KBM-7 (cell line): Measurements from ENCODE around the gene OR8B4.
A peak's percentile ranks its signal among the peaks of the same experiment; 100 is the strongest.
"Not testable (repeated sequence)": the region's sequence is repeated elsewhere in the genome, so short reads cannot be mapped to it uniquely, and the experiment has no call there.

Experiments used
- DNase-seq: peaks from one replicate; pipeline ENCODE4 v3.0.0-alpha.2; 2015
- in situ Hi-C: fragments of 300-500 bp; cut with MboI; formaldehyde crosslinking; loops from 2 replicates; pipeline ENCODE4 v1.14.3; 2020; ENCODE audit warnings: low sequenced_read_pairs, low pct_unique_long_range_greater_than_20kb, mixed read lengths

Gene OR8B4, protein sequence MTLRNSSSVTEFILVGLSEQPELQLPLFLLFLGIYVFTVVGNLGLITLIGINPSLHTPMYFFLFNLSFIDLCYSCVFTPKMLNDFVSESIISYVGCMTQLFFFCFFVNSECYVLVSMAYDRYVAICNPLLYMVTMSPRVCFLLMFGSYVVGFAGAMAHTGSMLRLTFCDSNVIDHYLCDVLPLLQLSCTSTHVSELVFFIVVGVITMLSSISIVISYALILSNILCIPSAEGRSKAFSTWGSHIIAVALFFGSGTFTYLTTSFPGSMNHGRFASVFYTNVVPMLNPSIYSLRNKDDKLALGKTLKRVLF

DNA sequence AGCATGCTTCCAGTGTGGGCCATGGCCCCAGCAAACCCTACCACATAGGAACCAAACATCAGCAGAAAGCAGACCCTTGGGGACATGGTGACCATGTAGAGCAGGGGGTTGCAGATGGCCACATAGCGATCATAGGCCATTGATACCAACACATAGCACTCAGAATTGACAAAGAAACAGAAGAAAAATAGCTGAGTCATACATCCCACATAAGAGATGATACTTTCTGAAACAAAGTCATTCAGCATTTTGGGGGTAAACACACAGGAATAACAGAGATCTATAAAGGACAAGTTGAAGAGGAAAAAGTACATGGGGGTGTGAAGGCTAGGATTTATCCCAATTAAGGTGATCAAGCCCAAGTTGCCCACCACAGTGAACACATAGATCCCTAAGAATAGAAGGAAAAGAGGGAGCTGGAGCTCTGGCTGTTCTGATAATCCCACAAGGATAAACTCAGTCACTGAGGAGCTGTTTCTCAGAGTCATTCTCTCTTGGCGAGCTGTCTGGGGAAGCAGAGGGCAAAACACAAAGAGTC lies at the start of gene OR8B4:
Gene OR8B4, minus strand, starts transcription at position 488 of the 538 bp plus-strand sequence. Its CDS starts 0 bp downstream, at position 488.
- in situ Hi-C loops, result no loop called here
- no peak for DNase-seq

DNA sequence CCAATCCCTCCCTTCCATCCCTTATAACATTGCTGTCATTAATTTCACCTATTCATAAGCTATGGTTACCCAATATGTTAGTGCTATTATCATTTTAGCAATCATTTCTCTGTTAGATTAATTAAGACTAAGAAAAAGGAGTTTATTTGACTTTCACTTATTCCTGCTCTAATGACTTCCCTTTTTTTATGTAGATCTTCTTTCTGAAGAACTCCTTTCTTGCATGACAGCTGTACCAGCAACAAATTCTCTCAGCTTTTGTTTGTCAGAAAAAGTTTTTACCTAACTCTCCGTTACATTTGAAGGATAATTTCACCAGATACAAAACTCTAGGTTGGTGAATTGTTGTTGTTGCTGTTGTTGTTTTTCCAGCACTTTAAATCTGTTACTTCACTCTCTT lies 49.4 kb upstream of the OR8B4 start:
- in situ Hi-C loops, result no loop called here
- DNase-seq, result no peak

DNA sequence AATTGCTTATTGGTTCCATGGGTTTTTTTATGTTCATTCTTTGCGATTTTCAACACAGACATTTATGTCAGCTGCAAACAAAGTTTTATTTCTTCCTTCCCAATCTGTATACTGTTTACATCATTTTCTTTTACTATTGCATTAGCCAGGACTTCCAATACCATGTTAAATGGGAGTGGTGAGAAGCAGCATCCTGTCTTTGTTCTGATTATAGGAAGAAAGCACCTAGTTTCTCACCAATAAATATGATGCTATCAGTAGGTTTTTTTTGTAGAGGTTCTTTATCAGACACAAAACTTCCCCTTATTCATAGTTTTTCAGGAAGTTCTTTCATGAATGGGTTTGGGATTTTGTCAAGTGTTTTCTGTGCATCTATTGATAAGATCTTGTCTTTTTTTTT lies 48.8 kb upstream of the OR8B4 start:
- no peak for DNase-seq
- in situ Hi-C loops, result no loop called here

DNA sequence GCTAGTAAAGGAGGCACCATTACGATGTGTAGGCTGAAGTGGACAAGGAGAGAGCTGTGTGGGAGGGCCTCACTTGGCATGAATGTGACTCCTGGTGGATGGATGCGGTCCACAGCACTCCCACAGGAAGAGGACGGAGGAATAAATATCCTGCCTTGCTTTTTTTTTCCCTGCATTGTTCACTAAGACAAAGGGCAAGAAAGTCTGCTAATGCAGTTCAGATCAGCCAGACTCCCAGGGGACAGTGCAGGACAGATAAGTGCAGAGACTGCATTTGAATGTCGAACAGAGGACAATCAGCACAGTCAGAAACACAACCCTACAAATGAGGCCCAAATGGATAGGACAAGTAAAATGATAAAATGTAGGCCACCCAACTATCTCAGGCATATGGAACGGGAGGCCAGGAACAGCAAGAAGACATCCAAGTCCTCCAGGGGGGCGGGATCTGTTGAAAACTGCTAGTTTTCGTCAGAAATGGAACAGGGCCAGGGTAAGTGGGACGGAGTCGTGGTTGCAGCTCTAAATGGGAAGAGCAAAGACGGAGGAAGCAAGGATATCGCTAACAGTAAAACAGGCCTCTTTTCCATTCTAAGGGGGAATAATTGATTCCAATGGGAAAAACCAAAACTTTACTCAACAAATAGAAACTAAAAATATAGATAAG lies 46.0 kb upstream of the OR8B4 start:
- in situ Hi-C loops, result no loop called here
- no peak for DNase-seq

DNA sequence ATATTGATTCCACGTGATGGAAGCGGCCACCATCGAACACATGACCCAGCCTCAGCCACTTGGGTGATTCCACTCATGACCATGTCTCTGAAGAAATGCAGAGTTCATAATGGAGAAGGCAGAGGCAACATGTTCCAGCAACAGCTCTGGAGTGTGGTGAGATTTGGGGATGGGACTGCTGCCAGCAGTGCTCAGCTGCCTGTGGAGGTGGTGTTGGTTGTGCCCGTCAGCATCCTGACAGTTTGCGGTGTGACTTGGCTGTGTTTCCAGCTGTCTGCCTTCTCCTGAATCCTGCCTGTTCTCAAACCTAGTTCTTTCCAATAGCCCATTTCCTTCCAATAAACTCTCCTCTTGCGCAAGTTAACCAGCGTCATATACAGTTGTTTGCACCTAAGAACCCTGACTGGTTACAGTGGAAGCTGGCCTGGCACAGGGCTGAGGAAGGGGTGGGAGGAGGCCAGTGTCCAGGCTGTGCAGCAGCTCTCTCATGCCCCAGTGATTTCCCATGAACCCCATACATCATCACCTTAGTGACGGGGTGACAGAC lies 42.8 kb upstream of the OR8B4 start:
- no peak for DNase-seq
- in situ Hi-C loops, result no loop called here

DNA sequence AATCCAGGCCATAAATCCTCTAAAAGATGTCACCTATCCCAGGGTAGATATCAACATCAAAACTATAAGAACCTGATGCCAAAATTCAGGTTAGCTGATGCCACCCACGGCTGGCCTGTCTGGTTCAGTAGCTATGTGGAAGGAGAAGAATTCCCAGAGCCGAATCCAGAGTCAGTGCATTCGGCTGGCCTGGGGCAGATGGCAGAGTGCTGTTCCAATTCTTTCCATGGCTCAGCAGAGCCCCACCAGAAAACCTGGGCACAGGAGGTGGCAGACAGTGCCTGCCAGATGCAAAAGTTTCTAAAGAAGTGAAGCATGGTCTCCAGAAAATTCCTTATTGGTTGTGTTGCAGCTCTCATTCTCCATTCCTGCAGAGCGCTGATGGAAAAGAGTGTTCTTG lies 40.7 kb upstream of the OR8B4 start:
- no peak for DNase-seq
- in situ Hi-C loops, result no loop called here

DNA sequence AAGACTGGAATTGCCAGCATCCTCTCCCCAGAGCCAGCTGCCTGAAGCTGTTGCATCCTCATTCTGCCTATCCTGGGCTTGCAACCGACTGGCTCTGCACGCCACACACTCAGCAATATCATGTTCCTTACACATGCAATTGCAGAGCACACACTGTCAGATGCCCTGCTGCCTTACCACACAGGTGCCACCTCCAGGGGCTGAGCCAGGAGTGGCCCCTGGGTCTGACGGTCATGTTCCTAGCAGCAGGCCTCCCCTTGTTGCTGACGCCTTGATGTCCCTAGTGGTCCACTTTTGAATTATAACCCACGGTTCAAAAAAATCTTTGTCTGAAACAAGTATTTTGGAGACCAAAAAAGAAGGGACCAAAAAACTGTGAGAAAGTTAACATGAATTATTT lies 39.3 kb upstream of the OR8B4 start:
- DNase-seq, result no peak
- in situ Hi-C loops, result no loop called here

DNA sequence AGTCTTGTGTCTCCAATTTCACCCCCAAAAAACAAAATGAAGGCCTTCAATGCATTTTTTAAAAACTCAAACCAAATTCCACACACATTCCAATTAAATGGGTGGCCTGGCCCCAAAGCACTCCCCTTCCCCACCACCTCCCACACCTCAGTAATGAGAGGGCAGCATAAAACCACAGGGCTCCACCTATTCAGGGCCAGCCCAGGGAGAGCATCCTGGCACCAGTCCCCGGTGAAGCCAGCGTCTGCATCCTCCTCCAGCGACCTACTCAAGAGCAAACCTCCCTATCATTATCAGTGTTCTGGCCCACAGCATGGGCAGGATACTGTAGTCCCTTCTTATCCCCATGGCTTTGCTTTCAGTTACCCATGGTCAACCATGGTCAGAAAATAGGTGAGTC lies 38.7 kb upstream of the OR8B4 start:
- DNase-seq, result no peak
- in situ Hi-C loops, result no loop called here

DNA sequence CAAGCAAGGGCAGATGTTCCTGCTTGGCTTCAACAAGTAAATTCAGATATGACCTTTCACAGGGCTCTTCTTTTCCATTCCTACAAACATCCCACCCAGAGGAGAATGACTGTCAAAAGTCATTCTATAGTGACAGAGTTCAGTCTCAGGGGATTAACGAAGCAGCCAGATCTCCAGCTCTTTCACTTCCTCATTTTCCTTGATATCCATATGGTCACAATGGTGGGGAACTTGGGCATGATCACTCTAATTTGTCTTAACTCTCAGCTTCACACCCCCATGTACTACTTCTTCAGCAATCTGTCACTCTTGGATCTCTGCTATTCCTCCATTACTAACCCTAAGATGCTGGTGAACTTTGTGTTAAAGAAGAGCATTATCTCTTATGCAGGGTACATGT lies 35.8 kb upstream of the OR8B4 start:
- in situ Hi-C loops, result no loop called here
- peak; percentile 23 for DNase-seq

DNA sequence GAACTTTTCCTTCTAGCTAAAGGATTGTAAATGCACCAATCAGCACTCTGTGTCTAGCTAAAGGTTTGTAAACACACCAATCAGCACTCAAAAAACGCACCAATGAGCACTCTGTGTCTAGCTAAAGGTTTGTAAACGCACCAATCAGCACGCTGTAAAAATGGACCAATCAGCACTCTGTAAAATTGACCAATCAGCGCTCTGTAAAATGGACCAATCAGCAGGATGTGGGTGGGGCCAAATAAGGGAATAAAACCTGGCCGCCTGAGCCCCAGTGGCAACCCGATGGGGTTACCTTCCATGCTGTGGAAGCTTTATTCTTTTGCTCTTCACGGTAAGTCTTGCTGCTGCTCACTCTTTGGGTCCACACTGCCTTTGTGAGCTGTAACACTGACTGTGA lies 34.7 kb upstream of the OR8B4 start:
- DNase-seq, in situ Hi-C loops: not testable (repeated sequence)

DNA sequence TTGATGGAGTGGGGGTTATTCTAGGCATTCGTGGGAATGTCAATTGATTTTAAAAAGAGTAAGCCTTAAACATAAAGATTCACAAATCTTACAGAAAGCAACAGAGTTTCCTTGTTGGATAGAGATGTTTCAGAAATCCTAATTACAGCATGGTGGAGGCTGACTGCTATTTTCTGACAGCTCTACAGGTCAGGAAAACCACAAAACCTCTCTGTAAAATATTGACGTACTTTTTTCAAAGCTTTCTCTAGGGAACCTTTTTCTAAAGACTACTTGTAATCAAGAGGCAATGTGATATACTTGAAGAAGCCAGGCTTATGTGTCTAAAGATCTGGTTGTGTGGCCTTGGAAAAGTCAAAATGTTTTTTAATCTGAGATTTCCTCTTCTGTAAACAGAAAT lies 29.9 kb upstream of the OR8B4 start:
- DNase-seq, result no peak

DNA sequence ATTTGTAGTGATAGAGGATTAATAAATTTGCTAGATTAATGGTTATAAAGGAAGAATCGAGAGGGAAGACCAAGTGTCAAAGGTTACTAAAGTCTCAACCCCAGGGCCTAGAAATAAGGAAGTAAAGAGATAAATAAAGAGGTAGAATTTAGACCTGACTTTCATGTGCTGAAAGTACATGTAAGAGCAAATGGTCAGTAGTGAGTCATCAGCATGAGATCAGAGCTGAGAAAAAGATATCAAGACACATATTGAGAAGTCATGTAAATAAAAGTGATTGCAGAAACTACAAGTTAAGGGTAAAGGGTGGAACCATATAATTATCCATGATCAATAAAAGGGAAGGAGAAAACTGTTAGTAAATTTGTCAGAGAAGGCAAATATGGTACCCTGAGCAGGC lies 22.2 kb upstream of the OR8B4 start:
- DNase-seq, result no peak
- in situ Hi-C loops, result no loop called here

More for the DNA sequence above, 29.9 kb upstream of the OR8B4 start:
- in situ Hi-C loops, result no loop called here

DNA sequence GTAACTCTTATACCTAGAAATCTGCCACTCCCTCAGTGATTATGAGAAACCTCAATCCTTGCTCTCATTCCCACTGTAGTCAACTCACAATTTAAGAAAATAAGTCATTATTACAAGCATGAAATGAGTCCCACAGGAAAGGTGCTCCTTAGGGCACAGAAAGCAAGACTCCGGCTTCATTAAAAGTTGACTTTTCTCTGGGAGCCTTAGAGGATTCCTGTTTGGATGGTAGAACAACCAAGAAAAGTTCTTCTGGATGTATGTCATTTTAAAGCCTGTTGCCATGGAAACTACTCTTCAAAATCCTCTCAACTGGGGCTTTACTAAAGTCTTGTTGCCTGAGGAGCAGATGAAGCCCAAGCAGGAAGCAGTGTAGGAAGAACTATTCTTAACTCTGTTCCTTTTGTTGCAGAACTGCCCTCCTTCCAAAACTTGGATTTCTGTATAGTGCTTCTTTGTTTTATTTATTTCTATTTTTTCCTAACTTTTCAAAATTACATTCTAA lies 21.0 kb upstream of the OR8B4 start, which contains the start of gene OR8B8:
Gene OR8B8, minus strand, starts transcription at position 51 of the 505 bp plus-strand sequence. CDS start 4,611 bp downstream, outside the sequence.
- no peak for DNase-seq
- in situ Hi-C loops, result no loop called here

DNA sequence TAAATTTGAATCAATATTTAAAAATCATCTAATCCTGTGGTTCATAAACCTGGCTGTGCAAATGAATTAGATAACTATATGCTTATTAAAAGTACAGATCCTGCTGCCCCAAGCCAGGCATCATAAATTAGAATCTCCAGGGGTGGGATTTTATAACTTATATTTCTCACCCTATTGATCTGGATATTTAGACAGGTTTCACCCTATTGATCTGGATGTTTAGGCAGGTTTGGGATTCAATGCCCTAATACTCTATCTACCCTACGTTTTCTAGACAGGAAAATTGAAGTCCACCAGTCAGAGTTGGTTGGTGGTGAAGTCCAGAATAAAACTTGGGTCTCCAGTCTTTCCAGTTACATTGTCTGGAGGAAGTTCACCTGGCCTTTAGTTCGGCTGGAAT lies 18.2 kb upstream of the OR8B4 start:
- DNase-seq, result no peak
- in situ Hi-C loops, result no loop called here

DNA sequence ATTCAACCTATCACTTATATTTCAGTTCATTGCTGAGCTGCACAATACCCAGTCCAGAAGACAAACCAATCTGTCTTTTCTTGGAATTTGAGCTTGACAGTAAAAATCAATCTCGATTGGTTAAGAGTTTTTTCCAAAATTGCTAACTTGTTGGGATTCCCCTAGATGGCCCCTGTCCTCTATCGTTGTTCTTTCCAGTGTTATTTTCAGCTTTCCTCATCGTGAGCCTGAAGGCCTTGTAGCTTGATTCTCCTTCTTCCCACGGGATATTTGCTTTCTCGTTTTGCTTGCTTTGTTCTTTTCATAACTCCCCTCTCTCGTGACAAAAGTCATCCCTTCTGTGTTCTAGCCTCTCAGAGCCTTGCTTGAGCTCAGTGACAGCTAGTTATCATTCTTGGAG lies 17.8 kb upstream of the OR8B4 start:
- DNase-seq, result no peak

DNA sequence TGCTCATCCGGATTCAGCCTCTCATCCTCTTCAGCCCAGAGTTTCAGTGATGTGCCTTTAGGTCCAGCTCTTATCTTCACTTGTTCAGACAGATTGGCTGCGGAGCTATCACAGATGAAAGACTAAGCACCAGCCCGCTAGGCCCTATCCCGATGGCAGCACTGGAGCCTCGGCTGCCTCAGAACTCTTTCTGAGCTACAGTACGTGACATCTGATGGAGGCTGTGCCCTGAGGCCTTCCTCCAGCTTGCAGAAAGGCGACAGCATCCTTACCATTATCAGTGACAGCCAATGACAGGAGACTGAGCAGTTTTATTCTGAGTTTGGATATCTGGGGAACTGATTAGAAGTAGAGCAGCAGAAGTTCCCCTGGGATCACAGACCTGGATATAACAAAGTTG lies 16.8 kb upstream of the OR8B4 start:
- no peak for DNase-seq
- in situ Hi-C loops, result no loop called here

More for the DNA sequence above, 17.8 kb upstream of the OR8B4 start:
- in situ Hi-C loops, result no loop called here

DNA sequence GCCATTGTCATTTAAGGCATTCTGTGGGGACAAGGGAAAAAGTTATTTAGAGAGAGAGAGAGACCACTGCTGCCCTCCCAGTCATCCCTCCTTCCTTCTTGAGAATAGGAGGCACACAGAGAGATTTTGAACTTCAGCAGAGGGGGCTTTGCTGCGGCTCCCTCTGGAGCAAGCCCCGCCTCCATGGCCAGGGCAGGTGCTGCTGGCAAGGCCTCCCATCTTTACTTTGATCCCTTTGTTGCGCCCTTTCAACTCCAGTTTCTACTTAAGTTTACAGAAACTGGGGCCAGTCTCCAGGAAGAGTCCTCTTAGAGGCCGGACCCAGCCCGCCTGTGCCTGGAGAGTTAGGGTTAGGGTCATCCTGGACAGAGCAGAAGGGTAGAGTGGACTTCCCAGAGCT lies 16.4 kb upstream of the OR8B4 start:
- no peak for DNase-seq
- in situ Hi-C loops, result no loop called here

DNA sequence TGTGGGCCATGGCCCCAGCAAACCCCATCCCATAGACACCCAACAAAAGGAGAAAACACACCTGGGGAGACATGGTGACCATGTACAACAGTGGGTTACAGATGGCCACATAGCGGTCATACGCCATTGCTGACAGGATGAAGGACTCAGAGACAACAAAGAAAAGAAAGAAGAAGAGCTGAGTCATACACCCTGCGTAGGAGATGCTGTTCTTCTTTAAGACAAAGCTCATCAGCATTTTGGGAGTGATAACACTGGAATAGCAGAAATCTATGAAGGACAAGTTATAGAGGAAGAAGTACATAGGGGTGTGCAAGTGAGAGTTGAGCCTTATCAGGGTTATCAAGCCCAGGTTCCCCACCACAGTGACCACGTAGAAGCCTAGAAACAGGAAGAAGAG lies 15.9 kb upstream of the OR8B4 start:
- no peak for DNase-seq
- in situ Hi-C loops, result no loop called here

DNA sequence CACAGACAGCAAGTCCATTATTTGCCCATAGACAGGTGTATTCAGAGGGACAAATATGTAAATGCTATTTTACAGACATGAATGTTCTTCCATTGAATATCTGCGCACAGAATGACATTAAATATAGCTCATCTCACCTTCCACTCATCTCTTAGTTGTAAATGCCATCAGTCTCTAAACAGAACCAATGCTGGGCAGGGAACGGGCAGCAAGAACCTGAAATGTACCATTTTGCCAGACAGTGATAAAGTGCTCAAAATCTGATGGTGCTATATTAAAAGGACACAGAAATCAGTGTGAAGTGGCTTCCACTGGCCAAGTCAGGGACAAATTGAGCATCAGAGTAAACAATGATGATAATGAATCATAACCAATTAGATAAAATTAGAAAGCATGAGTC lies 10.0 kb upstream of the OR8B4 start:
- in situ Hi-C loops, result no loop called here
- DNase-seq, result no peak

DNA sequence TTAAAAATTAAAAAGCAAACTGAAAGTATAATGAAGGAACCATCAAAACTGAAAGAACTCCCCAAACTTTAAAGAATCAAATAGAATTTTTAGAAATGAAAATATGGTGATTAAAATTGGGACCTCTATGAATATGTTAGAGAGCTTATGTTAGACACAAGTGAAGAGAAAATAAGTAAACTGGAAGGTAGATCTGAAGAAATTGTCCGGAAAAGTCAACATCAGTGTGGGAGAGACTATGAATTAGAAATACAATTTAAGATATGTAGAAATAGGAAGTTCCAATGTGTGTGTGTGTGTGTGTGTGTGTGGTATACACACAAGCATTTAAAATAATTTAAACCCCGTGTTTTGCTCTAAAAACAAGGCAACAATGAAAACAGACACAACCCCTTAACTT lies 4.9 kb upstream of the OR8B4 start:
- in situ Hi-C loops, result no loop called here
- no peak for DNase-seq
